Heart left ventricle (tissue), 16 donors: ENCODE data around the gene MYL11. TPM values are rescaled to one million over a fixed set of nuclear protein-coding genes. Genes with fewer than 3 reads are reported as not detected.

Experiments
- ATAC-seq, 4 donors: fragments of 200-7000 bp; cut with Tn5 transposase; one replicate each; pipeline ENCODE4 v1.9.1; 2020 to 2022; ENCODE audit warnings: moderate library complexity in 4 of 4, mild to moderate bottlenecking in 3 of 4, moderate number of reproducible peaks in 1 of 4
- DNase-seq, 5 donors: peaks; one replicate each; pipeline ENCODE4 v3.0.0-alpha.2; 2020
- H3K27ac ChIP-seq, 12 donors: fragments of 200-600 bp; sonication (generic) in 4 of 12; one replicate each; pipeline versions ENCODE4 v1.5.0 to v1.8.0; 2016 to 2022; ENCODE audit warnings: mild to moderate bottlenecking in 2 of 12
- H3K27me3 ChIP-seq, 9 donors: fragments of 200-600 bp; sonication (generic) in 2 of 9; one replicate each; pipeline versions ENCODE4 v1.5.1 to v1.8.0; 2016 to 2022; ENCODE audit warnings: mild to moderate bottlenecking in 3 of 9
- H3K36me3 ChIP-seq, 9 donors: fragments of 200-600 bp; sonication (generic) in 2 of 9; one replicate each; pipeline versions ENCODE4 v1.5.0 to v1.8.0; 2018 to 2022; ENCODE audit warnings: mild to moderate bottlenecking in 2 of 9
- H3K4me1 ChIP-seq, 12 donors: fragments of 200-600 bp; sonication (generic) in 4 of 12; one replicate each; pipeline versions ENCODE4 v1.5.0 to v1.8.0; 2016 to 2022; ENCODE audit warnings: mild to moderate bottlenecking in 3 of 12
- H3K4me3 ChIP-seq, 12 donors: fragments of 200-600 bp; sonication (generic) in 4 of 12; one replicate each; pipeline versions ENCODE4 v1.5.0 to v1.8.0; 2017 to 2022; ENCODE audit warnings: mild to moderate bottlenecking in 9 of 12, moderate library complexity in 4 of 12
- H3K9me3 ChIP-seq, 12 donors: fragments of 200-600 bp; sonication (generic) in 4 of 12; one replicate each; pipeline versions ENCODE4 v1.5.0 to v1.8.0; 2016 to 2022; ENCODE audit warnings: mild to moderate bottlenecking in 1 of 12
- CTCF ChIP-seq, 12 donors: fragments of 200-600 bp; sonication (generic) in 4 of 12; IDR thresholded peaks; one replicate each; pipeline versions ENCODE4 v1.5.0 to v1.8.0; 2018 to 2022; ENCODE audit warnings: antibody characterized with exemption in 12 of 12, mild to moderate bottlenecking in 5 of 12
- POLR2A ChIP-seq, 2 donors: fragments of 450-650 bp; IDR thresholded peaks; one replicate each; pipeline ENCODE4 v1.6.1; 2017; ENCODE audit warnings: antibody characterized with exemption in 2 of 2, mild to moderate bottlenecking in 2 of 2, moderate library complexity in 2 of 2
- WGBS, 4 donors: extraction: QIAGEN DNeasy Blood & Tissue Kit in 2 of 4; methylation state at CpG; one replicate each; pipeline versions ENCODE4 v1.1.5 to v1.1.7; 2013 to 2018; 5-methylcytosine and 5-hydroxymethylcytosine counted together
- intact Hi-C, 10 donors: fragments of 100-400 bp; cut with DNase I; formaldehyde crosslinking; loops; one replicate each; pipeline versions ENCODE4 v1.11.1 to v1.14.2; 2022
- polyA plus RNA-seq, 2 donors: library from polyadenylated mRNA; stranded (reverse); fragments of 200-250 nt; gene quantifications; one replicate each; pipeline ENCODE4 v1.2.3, GENCODE V29; 2013
- total RNA-seq, 9 donors: library from RNA; depleted of rRNA in 2 of 9; stranded (reverse); fragments of >200 nt in 2 of 9; fragmentation: NEBNext Ultra II Directional in 3 of 9; extraction: Animal tissue kit (Norgen Biotek cat#: 25700) in 3 of 9; gene quantifications; one replicate each; pipeline versions ENCODE4 v1.1.0 to v1.2.4, GENCODE V29; 2016 to 2023
- donor health status: ischemic (EF 13 %, LVEDD 7.1; RV severe dilation, severe dysfunction).
- donor health status: healthy with polysubstance abuse.
- donor health status: DM: no; HTN: yes; CAD: no.
- donor health status: DM: no; HTN: no; CAD: no.
- donor health status: ischemic (EF 25% LVEDD 6.9; RV normal size, moderate dysfunction).
- donor health status: ischemic (EF 25% LVEDD 5.7; RV mildly dilated, moderate dysfunction).
- donor health status: healthy.
- donor health status: DM: yes; HTN: yes; CAD: no.
- donor health status: ischemic (EF 35%, LVEDD 5.7; RV mildly dilated, moderate dysfunction).
- donor health status: nonischemic (EF 11% LVEDD 7.7; RV severe dilation, severe dysfunction).
- donor health status: DM: yes; HTN: yes; CAD: no.
- donor health status: PGD.
- donor health status: ischemic (EF 29% LVEDD 5.4; RV normal size, mild dysfunction).
- donor health status: nonischemic (EF 23%, LVEDD 6.1; RV moderate dilation, normal function).

MYL11 gene
- total and polyA plus RNA-seq, 11 donors: not detected

- 67 to 83% (median 72%) methylated on average over 4 to 6 of the region's 6 CpGs for WGBS, 4 donors
- TF ChIP-seq POLR2A (IDR thresholded peaks at IDR 0.05) (no peak), CTCF (IDR thresholded peaks at IDR 0.05) (no peak)
- Histone ChIP-seq H3K27ac (peak overlapping the region in 1 of 12 donors; percentile 76), H3K9me3 (no peaks in the 10 kb centered on the region), H3K36me3 (no peaks in the 10 kb centered on the region), H3K4me1 (peaks cover 0 to 45% (median 15%) of the 10 kb centered on the region in 12 donors), H3K27me3 (no peaks in the 10 kb centered on the region), H3K4me3 (peak overlapping the region in 1 of 12 donors; percentile 54)
- intact Hi-C loops: no loop called here
- DNase-seq (no peak), ATAC-seq (no peak)
These were observed 6.2 kb downstream of the MYL11 start for GRCh38 chr16:30380803-30381208.

- no peak for ATAC-seq
- Histone ChIP-seq H3K4me3 (peak overlapping the region in 1 of 12 donors; percentile 54), H3K36me3 (no peaks in the 10 kb centered on the region), H3K4me1 (peaks cover 0 to 45% (median 15%) of the 10 kb centered on the region in 12 donors), H3K9me3 (no peaks in the 10 kb centered on the region), H3K27me3 (no peaks in the 10 kb centered on the region), H3K27ac (peak overlapping the region in 1 of 12 donors; percentile 76)
- DNase-seq: peak in 1 of 5 donors; percentile 31
- intact Hi-C loops: no loop called here
- no peak for TF ChIP-seq POLR2A (IDR thresholded peaks at IDR 0.05)
- no peak for TF ChIP-seq CTCF (IDR thresholded peaks at IDR 0.05)
- WGBS, 4 donors: 79 to 85% (median 85%) methylated on average over 13 of the region's 13 CpGs
These were observed 6.9 kb downstream of the MYL11 start for GRCh38 chr16:30381291-30382041.

- Histone ChIP-seq H3K4me3 (peak within 1 kb of the TSS in 2 of 12 donors; percentile 10 to 54), H3K9me3 (no peaks in the 10 kb centered on the region), H3K36me3 (no peaks in the 10 kb centered on the region), H3K4me1 (peaks cover 0 to 40% (median 10%) of the 10 kb centered on the region in 12 donors), H3K27ac (peak within 1 kb of the TSS in 1 of 12 donors; percentile 76), H3K27me3 (no peaks in the 10 kb centered on the region)
- ATAC-seq (no peak), DNase-seq (peak in 1 of 5 donors; percentile 23)
- WGBS, 4 donors: 58 to 76% (median 61%) methylated on average over 12 of the region's 12 CpGs
- no peak for TF ChIP-seq CTCF (IDR thresholded peaks at IDR 0.05)
- TF ChIP-seq POLR2A (IDR thresholded peaks at IDR 0.05): no peak
- intact Hi-C loops: no loop called here
These were observed 7.7 kb downstream of the MYL11 start, which contains the start of gene SEPTIN1 for GRCh38 chr16:30382111-30382881. TSS of gene SEPTIN1 (minus strand) at chr16:30382561. CDS start at chr16:30382542, 19 bp downstream.

GRCh38 chr16:30383521-30383920 lies 8.9 kb downstream of the MYL11 start:
- Histone ChIP-seq H3K9me3 (no peaks in the 10 kb centered on the region), H3K4me1 (peaks cover 0 to 35% (median 7%) of the 10 kb centered on the region in 12 donors), H3K4me3 (no peak overlapping the region), H3K27me3 (no peaks in the 10 kb centered on the region), H3K36me3 (no peaks in the 10 kb centered on the region), H3K27ac (peak overlapping the region in 1 of 12 donors; percentile 76)
- intact Hi-C loops: no loop called here
- TF ChIP-seq CTCF (IDR thresholded peaks at IDR 0.05) (no peak), POLR2A (IDR thresholded peaks at IDR 0.05) (no peak)
- ATAC-seq (no peak), DNase-seq (no peak)
- WGBS, 4 donors: 46 to 55% (median 50%) methylated on average over 2 of the region's 2 CpGs
